ENCODE data around the gene TMLHE. TPM values are rescaled to one million over a fixed set of nuclear protein-coding genes. Genes with fewer than 3 reads are reported as not detected.
"Not testable (repeated sequence)": the region's sequence is repeated elsewhere in the genome, so short reads cannot be mapped to it uniquely, and the experiment has no call there.

Gene TMLHE
- total RNA-seq (10 to 100 TPM; 13.9 to 15.9 TPM), polyA plus RNA-seq (10 to 100 TPM; 13.0 to 16.6 (median 15.4) TPM), total RNA-seq (5.3 to 12.8 (median 7.2) reads per million in 6 experiments)

DNA sequence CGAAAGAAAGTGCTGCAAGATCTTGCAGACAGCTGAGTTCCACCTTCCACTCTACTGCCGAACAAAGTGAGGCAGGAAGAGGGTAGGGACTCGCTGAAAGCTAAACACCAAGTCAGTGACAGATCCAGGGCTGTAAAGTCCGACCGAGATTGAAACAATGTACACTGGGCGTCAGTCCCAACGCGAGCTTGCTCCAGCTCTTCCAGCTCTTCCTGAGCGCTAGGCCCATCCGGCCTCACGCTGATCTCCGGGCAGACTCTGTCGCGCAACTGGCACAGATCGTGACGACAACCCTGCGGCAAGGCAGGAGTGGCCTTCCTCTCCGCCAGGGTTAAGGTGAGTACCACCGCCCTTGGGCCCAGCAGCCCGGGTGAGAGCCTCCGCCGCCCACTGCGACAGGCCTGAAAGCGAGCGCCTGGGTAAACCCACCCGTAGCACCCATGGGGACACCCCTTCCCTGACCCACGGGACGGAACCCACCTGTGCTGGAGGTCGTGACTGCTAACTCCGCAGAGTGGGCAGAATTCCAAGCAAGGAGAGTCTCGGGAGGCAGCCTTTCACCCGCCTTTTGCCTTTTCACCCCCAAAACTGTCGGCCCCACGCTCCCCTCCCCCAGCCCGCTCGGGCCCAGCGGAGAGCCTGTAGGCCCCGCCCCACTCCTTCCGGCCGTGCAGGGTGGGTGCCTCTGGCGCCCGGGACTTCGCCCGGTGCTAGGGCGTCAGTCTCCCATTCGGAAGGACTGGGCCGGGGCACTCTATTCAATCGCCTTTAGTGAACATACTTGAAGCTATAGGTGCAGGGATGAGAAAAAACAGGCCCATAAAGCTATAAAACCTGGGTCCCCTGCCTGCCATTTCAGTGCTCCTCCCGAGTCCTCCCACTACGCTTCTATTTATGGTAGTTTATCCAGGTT, at the start of gene TMLHE, which contains the start of gene SPRY3:
TMLHE (minus strand) TSS at position 641 of the 913 bp plus-strand sequence. CDS start 67,676 bp downstream, outside the sequence.
SPRY3 (plus strand) TSS at position 275 of the 913 bp plus-strand sequence.
- Mint-ChIP-seq H3K4me3 (peak within 1 kb of the TSS; percentile 86 to 96 (median 92)), H3K9me3 (peaks cover 0 to 2% (median 0%) of the 10 kb centered on the region in 9 donors), H3K27me3 (no peaks in the 10 kb centered on the region), H3K4me1 (peaks cover 12 to 39% (median 31%) of the 10 kb centered on the region in 4 donors), H3K36me3 (peaks cover 2 to 5% (median 4%) of the 10 kb centered on the region in 3 donors), H3K27ac (peak within 1 kb of the TSS; percentile 89 to 97 (median 96))
- ATAC-seq (peak; percentile 88 to 95), DNase-seq (peak; percentile 26 to 72 (median 54))
- POLR2A ChIA-PET, result interaction anchor here (0.6 to 0.7 kb wide), 2 partner anchors 12 to 658 kb away, joined by 3 read pairs; no protein-coding TSS in a partner anchor

GRCh38 chrX:155662282-155662681, 49.5 kb upstream of the TMLHE start:
- Mint-ChIP-seq H3K4me3 (no peak overlapping the region), H3K27ac (no peak overlapping the region), H3K9me3 (peaks cover 0 to 31% (median 8%) of the 10 kb centered on the region in 9 donors), H3K27me3 (no peaks in the 10 kb centered on the region), H3K4me1 (no peaks in the 10 kb centered on the region), H3K36me3 (peaks cover 2 to 16% (median 13%) of the 10 kb centered on the region in 3 donors)
- POLR2A ChIA-PET, result no interaction called here
- ATAC-seq (no peak), DNase-seq (no peak)

- ATAC-seq (no peak), DNase-seq (no peak)
- Mint-ChIP-seq H3K9me3 (peaks cover 0 to 2% (median 0%) of the 10 kb centered on the region in 9 donors), H3K27ac (no peak overlapping the region), H3K4me3 (no peak overlapping the region), H3K4me1 (peaks cover 2 to 6% (median 2%) of the 10 kb centered on the region in 4 donors), H3K36me3 (no peaks in the 10 kb centered on the region), H3K27me3 (peaks cover 0 to 2% (median 0%) of the 10 kb centered on the region in 5 donors)
- POLR2A ChIA-PET, result no interaction called here
Observed at GRCh38 chrX:155645180-155645579, 32.4 kb upstream of the TMLHE start.

- ATAC-seq, result no peak
- Mint-ChIP-seq H3K27ac (no peak overlapping the region), H3K27me3 (peaks cover 0 to 2% (median 0%) of the 10 kb centered on the region in 5 donors), H3K36me3 (no peaks in the 10 kb centered on the region), H3K4me3 (no peak overlapping the region), H3K9me3 (peaks cover 0 to 2% (median 0%) of the 10 kb centered on the region in 9 donors), H3K4me1 (peaks cover 2 to 6% (median 2%) of the 10 kb centered on the region in 4 donors)
- no peak for DNase-seq
- POLR2A ChIA-PET, result no interaction called here
Observed at GRCh38 chrX:155643240-155643639, 30.5 kb upstream of the TMLHE start.

DNA sequence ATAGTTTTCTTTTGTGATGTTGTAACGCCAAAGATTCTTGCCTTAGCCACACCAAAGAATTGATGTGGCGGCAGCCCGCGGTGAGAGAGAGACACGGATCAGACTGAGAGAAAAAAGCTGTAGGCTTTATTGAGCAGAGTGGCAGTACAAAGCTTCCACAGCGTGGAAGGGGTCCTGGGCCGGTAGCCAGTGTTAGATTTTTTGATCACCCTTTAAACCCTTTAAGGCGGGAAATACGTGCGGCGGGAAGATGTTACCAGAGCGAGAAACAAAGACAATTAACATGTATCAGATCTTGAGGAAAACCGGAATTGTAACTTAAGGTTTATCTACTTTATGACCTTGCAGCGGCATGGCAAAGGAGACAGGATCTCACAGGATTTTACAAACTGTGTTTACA, 28.6 kb upstream of the TMLHE start:
- H3K27ac Mint-ChIP-seq, result peak overlapping the region in 2 of 10 donors; percentile 3 to 16
- POLR2A ChIA-PET, result not testable (repeated sequence)
- DNase-seq, result peak in 3 of 10 donors; percentile 0 to 45 (median 2)

GRCh38 chrX:155637714-155638113, 25.0 kb upstream of the TMLHE start:
- H3K4me3 Mint-ChIP-seq, result no peak overlapping the region
- ATAC-seq (no peak), DNase-seq (no peak)
- no peak overlapping the region for H3K27ac Mint-ChIP-seq
- peaks cover 4 to 9% (median 4%) of the 10 kb centered on the region in 4 donors for H3K4me1 Mint-ChIP-seq
- peaks cover 0 to 2% (median 0%) of the 10 kb centered on the region in 3 donors for H3K36me3 Mint-ChIP-seq
- H3K27me3 Mint-ChIP-seq, result no peaks in the 10 kb centered on the region
- POLR2A ChIA-PET, result no interaction called here
- peaks cover 0 to 7% (median 0%) of the 10 kb centered on the region in 9 donors for H3K9me3 Mint-ChIP-seq

More for the DNA sequence above, 28.6 kb upstream of the TMLHE start:
- H3K4me1 Mint-ChIP-seq, ATAC-seq, H3K36me3 Mint-ChIP-seq, H3K27me3 Mint-ChIP-seq, H3K9me3 Mint-ChIP-seq: not testable (repeated sequence)
- H3K4me3 Mint-ChIP-seq, result peak overlapping the region; percentile 60 to 86 (median 82)

GRCh38 chrX:155635019-155635418, 22.3 kb upstream of the TMLHE start:
- H3K4me3 Mint-ChIP-seq, POLR2A ChIA-PET, H3K4me1 Mint-ChIP-seq, H3K27me3 Mint-ChIP-seq, H3K36me3 Mint-ChIP-seq, H3K27ac Mint-ChIP-seq, DNase-seq, ATAC-seq: not testable (repeated sequence)
- H3K9me3 Mint-ChIP-seq, result peaks cover 0 to 22% (median 2%) of the 10 kb centered on the region in 9 donors

DNA sequence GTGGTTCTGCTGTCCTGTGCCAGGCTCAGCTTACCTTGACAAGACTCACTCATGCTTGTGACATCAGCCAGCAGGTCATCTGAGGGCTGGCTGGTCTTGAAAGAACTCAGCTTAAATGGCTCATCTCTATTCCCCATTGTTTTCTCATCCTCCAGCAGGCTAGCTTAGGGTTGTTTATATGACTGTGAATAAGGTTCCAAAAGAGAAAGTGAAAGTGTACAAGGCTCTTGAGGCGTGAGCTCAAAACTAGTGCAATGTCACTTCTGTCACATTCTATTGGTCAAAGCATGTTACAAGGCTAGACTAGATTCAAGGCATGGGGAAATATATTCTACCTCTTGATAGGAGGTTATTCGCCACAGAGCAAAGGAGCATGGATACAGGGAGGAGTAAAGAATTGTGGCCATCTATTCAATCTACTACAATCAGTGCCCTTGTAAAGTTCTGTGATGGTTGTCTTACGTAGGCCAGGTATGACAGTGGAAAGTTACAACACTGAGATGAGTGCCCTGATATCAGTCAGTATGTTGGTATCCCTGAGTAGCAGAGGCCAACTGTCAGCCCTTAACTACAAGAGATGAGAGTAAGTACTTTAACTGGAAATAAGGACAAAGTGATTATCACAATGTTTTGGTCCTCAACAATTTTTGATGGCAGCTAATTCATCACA, 19.8 kb upstream of the TMLHE start:
- Mint-ChIP-seq H3K4me3 (peak overlapping the region; percentile 43 to 79 (median 66)), H3K27me3 (no peaks in the 10 kb centered on the region), H3K4me1 (peaks cover 4 to 9% (median 8%) of the 10 kb centered on the region in 4 donors), H3K36me3 (peaks cover 0 to 19% (median 11%) of the 10 kb centered on the region in 3 donors), H3K27ac (peak overlapping the region; percentile 36 to 90 (median 75)), H3K9me3 (peaks cover 0 to 43% (median 9%) of the 10 kb centered on the region in 9 donors)
- peak; percentile 47 to 67 for ATAC-seq
- POLR2A ChIA-PET, result no interaction called here
- DNase-seq, result peak in 2 of 10 donors; percentile 9 to 13

GRCh38 chrX:155620110-155620509, 7.4 kb upstream of the TMLHE start:
- H3K27ac Mint-ChIP-seq, H3K4me1 Mint-ChIP-seq, H3K4me3 Mint-ChIP-seq, H3K27me3 Mint-ChIP-seq, H3K36me3 Mint-ChIP-seq, DNase-seq, H3K9me3 Mint-ChIP-seq, ATAC-seq, POLR2A ChIA-PET: not testable (repeated sequence)

- Mint-ChIP-seq H3K27me3 (no peaks in the 10 kb centered on the region), H3K27ac (no peak overlapping the region), H3K36me3 (peaks cover 0 to 4% (median 0%) of the 10 kb centered on the region in 3 donors), H3K4me1 (peaks cover 5 to 14% (median 10%) of the 10 kb centered on the region in 4 donors), H3K4me3 (no peak overlapping the region), H3K9me3 (no peaks in the 10 kb centered on the region)
- ATAC-seq, result no peak
- no peak for DNase-seq
- POLR2A ChIA-PET, result no interaction called here
Observed at GRCh38 chrX:155615938-155616337, 3.2 kb upstream of the TMLHE start.

DNA sequence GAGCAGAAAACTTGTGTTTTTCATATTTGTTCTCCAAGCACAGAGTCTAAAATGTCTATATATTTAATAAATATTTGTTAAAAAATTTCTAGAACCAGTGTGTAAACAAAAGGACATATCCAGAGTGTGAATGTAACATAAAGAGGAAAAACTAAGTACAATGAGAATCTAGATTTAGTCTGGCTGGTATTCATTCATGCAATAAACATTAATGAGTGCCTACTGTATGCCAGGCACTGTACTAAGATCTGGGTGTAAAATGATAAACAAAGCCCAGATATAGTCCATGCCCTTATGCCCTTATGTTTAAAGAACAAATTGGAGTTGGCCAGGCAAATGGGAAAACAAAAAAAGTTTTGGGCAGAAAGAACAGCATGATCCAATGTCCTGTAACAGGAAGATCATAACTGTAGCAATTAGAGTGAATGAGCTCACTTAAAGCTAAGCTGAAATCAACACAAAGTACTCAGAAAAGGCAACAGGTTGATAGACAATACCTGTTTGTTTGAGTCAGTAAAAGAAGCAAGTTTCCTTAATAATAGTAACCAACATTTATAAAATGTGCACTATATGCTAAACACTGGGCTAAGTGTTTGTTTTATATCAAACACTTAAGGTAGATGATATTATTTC, 1.3 kb upstream of the TMLHE start:
- ATAC-seq (no peak), DNase-seq (no peak)
- no peak overlapping the region for H3K27ac Mint-ChIP-seq
- H3K36me3 Mint-ChIP-seq, result peaks cover 0 to 5% (median 4%) of the 10 kb centered on the region in 3 donors
- no peaks in the 10 kb centered on the region for H3K27me3 Mint-ChIP-seq
- H3K4me3 Mint-ChIP-seq, result peak overlapping the region in 3 of 10 donors; percentile 55 to 86 (median 72)
- peaks cover 8 to 28% (median 23%) of the 10 kb centered on the region in 4 donors for H3K4me1 Mint-ChIP-seq
- POLR2A ChIA-PET, result no interaction called here
- H3K9me3 Mint-ChIP-seq, result peaks cover 0 to 2% (median 0%) of the 10 kb centered on the region in 9 donors

DNA sequence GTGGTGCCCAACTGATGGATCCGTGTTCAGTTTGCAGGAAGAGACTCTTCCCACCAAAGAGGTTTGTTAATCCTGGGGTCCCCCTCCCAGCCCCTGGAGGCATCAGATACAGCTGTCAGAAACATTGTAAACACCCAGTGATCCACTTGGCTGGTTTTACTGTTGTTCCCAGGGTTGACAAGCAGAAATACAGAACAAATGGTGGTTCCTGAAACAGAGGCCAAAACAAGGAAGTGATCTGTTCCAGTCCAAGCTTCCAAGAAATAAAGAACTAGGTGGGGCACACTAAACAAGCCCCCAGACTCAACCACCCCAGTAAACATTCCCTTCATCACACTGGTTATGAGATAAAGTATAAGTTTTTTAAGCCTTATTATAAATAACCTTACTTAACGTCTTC, 1.4 kb downstream of the TMLHE start:
- H3K9me3 Mint-ChIP-seq, result peaks cover 0 to 14% (median 5%) of the 10 kb centered on the region in 9 donors
- H3K4me3 Mint-ChIP-seq, result peak overlapping the region; percentile 86 to 96 (median 92)
- peaks cover 9 to 13% (median 12%) of the 10 kb centered on the region in 3 donors for H3K36me3 Mint-ChIP-seq
- POLR2A ChIA-PET, result no interaction called here
- no peak for DNase-seq
- ATAC-seq, result no peak
- no peaks in the 10 kb centered on the region for H3K27me3 Mint-ChIP-seq
- peaks cover 17 to 48% (median 33%) of the 10 kb centered on the region in 4 donors for H3K4me1 Mint-ChIP-seq
- H3K27ac Mint-ChIP-seq, result peak overlapping the region in 9 of 10 donors; percentile 49 to 97 (median 90)

Data from naive thymus-derived CD8-positive, alpha-beta T cell (primary cell).